ENCODE data around the gene SMIM43.
A peak's percentile ranks its signal among the peaks of the same experiment; 100 is the strongest.
"Not testable (repeated sequence)": the region's sequence is repeated elsewhere in the genome, so short reads cannot be mapped to it uniquely, and the experiment has no call there.

Gene SMIM43

GRCh38 chr4:121736735-121737351 lies 28.1 kb downstream of the SMIM43 start:
- DNase-seq (ENCODE audit: low read depth in 2 of 2) = peak; percentile 8 to 24

- no peak for DNase-seq (ENCODE audit: low read depth in 2 of 2)
Measured at GRCh38 chr4:121734571-121734970, 30.4 kb downstream of the SMIM43 start.

- DNase-seq (ENCODE audit: low read depth in 2 of 2) = no peak
Measured at GRCh38 chr4:121733942-121734341, 31.0 kb downstream of the SMIM43 start.

DNA sequence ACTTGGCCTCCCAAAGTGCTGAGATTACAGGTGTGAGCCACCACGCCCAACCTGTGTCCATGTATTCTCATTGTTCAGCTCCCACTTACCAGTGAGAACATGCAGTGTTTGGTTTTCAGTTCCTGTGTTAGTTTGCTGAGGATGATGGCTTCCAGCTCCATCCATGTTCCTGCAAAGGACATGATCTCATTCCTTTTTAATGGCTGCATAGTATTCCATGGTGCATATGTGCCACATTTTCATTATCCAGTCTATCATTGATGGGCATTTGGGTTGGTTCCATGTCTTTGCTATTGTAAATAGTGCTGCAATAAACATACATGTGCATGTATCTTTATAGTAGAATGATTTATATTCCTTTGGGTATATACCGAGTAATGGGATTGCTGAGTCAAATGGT lies 35.2 kb downstream of the SMIM43 start:
- not testable (repeated sequence) for DNase-seq (ENCODE audit: low read depth in 2 of 2)

- no peak for DNase-seq (ENCODE audit: low read depth in 2 of 2)
Measured at GRCh38 chr4:121728798-121729226, 36.2 kb downstream of the SMIM43 start.

- DNase-seq (ENCODE audit: low read depth in 2 of 2) = no peak
Measured at GRCh38 chr4:121728066-121728465, 36.9 kb downstream of the SMIM43 start.

- DNase-seq (ENCODE audit: low read depth in 2 of 2) = peak in 1 of 2 donors; percentile 16
Measured at GRCh38 chr4:121726642-121727268, 38.2 kb downstream of the SMIM43 start.

DNA sequence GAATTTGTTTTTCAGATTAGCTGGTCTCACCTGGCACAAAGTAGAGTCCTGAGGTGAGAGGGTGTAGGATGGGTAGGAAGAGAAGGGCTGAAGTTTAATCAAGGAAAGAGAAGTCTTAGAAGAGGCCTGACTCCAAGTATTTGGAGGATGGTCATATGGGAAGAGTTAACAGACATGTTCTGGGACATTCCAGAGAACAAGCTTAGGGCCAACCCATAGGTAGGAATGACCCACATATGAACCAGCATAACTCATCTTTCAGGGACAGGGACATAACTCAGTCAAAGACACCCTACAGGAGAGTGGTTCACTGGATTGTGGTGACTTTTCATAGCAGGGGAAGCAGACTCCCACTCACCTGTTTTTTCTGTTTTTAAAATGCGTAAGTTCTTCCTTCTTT lies 40.3 kb downstream of the SMIM43 start:
- no peak for DNase-seq (ENCODE audit: low read depth in 2 of 2)

- no peak for DNase-seq (ENCODE audit: low read depth in 2 of 2)
Measured at GRCh38 chr4:121721700-121722099, 43.3 kb downstream of the SMIM43 start.

DNA sequence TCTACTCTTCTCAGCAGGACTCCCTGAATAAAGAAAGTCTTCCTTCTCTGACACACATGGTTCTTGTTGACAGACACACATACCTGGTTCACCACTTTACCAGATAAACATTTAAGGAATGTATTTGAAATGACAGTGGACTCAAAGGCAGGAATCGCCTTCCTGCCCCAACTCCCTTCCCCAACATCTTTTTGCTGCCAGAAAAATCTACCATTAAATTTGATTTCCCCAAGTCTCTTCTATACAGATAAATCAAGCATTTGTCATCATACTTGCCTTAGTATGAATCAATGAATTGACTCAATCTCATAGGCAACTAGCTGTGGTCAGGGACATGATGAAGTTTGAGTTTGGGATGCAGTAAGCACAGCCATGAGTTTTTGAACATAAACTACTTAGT lies 44.9 kb downstream of the SMIM43 start:
- DNase-seq (ENCODE audit: low read depth in 2 of 2) = no peak

DNA sequence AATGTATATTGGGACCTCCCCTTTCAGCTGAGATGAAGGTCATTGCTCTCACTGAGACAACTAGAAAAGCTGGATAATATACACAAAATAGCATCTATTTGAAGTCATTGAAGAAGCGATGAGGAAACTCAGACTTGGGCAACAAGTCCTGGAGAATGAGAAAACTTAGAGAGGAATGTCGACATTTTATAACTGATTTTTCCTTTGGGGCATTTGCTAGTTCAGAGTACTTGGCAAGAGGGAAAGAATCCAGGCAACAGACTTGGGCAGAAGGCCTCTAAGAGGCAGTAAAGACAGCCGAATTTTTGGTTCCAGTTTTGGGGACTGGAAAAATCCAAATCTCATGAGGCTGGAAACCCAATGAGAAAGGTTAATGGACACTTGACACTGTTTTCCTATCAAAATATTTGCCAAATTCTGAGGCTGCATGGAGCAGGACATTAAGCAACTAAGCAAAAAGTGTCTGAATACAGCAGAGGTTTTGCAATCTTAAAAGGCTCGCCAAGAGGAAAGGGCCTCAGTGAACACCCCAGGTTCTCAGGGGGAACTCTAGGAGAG lies 47.2 kb downstream of the SMIM43 start:
- DNase-seq (ENCODE audit: low read depth in 2 of 2) = no peak

DNA sequence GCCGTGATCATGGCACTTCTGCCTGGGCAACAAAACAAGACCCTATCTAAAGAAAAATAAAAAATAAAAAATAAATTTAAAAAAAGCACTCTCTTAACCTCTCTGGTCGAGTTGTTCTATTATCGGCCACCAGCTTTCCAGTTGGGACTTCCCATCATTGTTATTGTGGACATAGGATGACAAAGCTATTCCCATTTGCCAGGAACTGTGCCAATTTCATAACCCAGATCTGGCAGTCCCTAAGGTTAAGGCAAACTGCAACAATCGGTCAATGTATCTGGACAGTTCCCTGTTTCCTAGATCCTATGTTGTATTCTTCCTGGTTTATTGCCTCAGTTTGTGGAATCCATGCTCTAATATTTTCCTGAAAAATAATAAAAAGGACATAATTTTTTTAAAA lies 50.4 kb downstream of the SMIM43 start:
- no peak for DNase-seq (ENCODE audit: low read depth in 2 of 2)

GRCh38 chr4:121712783-121713182 lies 52.2 kb downstream of the SMIM43 start:
- no peak for DNase-seq (ENCODE audit: low read depth in 2 of 2)

- no peak for DNase-seq (ENCODE audit: low read depth in 2 of 2)
Measured at GRCh38 chr4:121712001-121712651, 52.8 kb downstream of the SMIM43 start.

DNA sequence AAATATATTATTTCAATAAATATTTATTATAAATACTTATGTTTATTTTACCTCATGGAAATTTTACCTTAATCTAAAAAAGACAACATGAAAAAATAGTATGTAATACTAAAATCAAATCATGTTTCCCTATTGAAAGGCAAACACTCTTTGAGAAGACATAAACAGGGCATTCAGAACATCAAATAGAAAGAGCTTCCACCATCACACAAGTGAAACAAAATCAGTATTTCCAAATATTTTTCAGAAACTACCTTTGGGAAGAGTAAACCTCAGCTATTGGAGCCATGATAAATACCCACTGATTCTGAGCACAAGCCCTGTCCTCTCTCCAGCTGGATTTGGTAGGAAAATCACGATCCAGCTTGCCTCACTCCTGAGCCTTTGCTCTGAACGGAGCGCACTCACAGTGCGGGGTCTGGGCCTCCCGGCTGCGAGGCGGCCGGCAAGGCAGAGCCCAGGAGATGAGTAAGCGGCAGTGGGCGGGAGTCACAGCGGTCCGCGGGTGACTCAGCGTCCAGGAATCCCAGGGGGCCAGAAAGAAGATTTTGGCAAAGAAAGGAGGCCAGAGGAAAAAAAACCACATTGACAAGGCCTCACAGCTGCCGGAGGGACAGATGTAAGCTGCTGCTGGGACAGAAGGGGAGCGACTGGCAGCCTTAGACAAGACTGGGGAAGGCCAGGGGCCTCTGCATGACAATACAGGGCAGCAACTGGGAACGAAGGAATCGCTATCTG lies 53.5 kb downstream of the SMIM43 start:
- DNase-seq (ENCODE audit: low read depth in 2 of 2) = peak; percentile 30 to 47

DNA sequence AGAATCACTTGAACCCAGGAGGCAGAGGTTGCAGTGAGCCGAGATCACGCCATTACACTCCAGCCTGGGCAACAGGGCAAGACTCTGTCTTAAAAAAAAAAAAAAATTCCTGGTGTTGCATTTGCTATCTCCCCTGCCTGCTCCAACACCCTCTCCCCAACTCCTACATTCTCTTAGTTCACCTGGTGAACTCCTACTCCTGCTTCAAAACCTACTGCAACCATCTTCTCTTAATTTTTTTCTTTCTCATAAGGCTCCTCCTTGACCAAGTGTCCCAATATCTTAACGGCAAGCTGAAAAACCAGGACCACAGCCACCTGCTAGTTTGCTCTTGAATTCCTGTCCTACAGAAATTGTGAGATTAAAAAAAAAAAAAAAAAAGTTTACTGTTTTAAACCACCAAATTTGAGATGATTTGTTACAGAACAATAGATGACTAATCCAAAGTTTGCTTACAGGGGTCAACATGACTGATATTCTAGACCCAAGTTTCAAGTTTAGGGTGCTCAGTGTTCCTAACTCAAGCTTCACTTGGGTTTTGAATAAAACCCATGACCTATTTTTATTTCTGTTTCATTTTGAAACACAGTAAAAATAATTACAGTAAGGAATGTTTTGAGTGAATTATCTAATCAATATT lies 55.1 kb downstream of the SMIM43 start:
- no peak for DNase-seq (ENCODE audit: low read depth in 2 of 2)

Data from stimulated activated CD4-positive, alpha-beta T cell treated with anti-CD3 and anti-CD28 coated beads, Interleukin-4, amount 100 ng/mL, for 48 hours (primary cell).